Activated naive CD4-positive, alpha-beta T cell treated with anti-CD3 and anti-CD28 coated beads, Interleukin-2, amount 10 ng/mL, durations not matched to agents 5 hours and 36 hours (primary cell): ENCODE data around the gene ZC3HAV1L. TPM values are rescaled to one million over a fixed set of nuclear protein-coding genes. Genes with fewer than 3 reads are reported as not detected.

Experiments used
- total RNA-seq, 2 experiments: library from RNA; stranded (reverse); gene quantifications; one replicate each; pipeline ENCODE4 v1.2.3, GENCODE V29; 2021

Gene ZC3HAV1L
- 10 to 100 TPM; 14.0 to 15.2 TPM for total RNA-seq

GRCh38 chr7:139035586-139036353 lies at the start of gene ZC3HAV1L:
Gene ZC3HAV1L (minus strand): TSS chr7:139036042. CDS start chr7:139036017, 25 bp downstream.

GRCh38 chr7:138981332-138982203 lies 54.3 kb downstream of the ZC3HAV1L start, which contains the start of gene KIAA1549:
Gene KIAA1549 (minus strand): TSS chr7:138981389. CDS start chr7:138981269, 120 bp downstream.

Other genes starting within 250 kb of the ZC3HAV1L start
- under 1 TPM; 0.26 to 0.28 TPM for gene TMEM213, start 238.0 kb downstream of the ZC3HAV1L start, total RNA-seq
- gene ATP6V0A4, start 237.8 kb downstream of the ZC3HAV1L start, total RNA-seq: under 1 TPM; 0.08 to 0.12 TPM
- gene KIAA1549, start 54.7 kb downstream of the ZC3HAV1L start, total RNA-seq: under 1 TPM; 0.40 to 0.41 TPM
- gene ZC3HAV1, start 73.7 kb upstream of the ZC3HAV1L start, total RNA-seq: 100 to 1,000 TPM; 137 to 143 TPM
- gene UBN2, start 195.2 kb upstream of the ZC3HAV1L start, total RNA-seq: 10 to 100 TPM; 11.9 to 12.0 TPM